ENCODE results near the gene AATK.

The AATK gene

GRCh38 chr17:81071761-81072741 lies 94.0 kb downstream of the AATK start:
- DNase-seq (ENCODE audit: low spot score): no peak

DNA sequence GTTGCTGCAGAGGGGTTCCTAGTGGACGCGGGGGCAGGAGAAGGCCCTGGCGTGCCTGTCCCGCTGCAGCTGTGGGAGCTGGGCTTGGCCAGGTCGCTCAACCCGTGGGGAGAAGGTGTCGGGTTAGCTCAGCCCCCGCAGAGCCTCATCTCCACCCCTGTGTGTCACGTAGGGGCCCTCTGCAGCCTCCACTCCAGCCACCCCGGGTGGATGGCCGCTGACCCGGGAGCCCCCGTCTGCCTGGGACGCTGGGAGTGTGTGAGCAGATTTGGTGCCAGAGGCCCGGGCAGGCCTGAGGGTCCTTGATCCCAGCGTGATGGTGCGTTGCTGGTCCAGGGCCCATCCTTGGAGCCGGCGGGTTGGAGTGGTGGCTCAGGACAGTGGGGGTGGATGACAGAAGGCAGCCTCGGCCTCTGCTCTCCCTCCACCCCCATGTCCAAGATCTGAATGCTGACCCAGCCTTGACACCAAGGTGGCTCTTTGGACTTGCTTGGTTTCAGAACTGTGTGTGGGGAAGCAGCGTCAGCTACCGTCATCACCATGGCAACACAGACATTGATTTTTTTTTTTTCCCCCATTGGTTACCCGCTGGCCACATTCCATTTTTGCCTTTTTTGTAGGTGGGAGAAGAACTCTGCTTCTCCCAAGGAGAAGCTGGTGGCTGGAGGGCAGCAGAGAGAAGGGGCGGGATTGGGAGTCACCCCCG lies 95.3 kb downstream of the AATK start:
- DNase-seq (ENCODE audit: low spot score): no peak

DNA sequence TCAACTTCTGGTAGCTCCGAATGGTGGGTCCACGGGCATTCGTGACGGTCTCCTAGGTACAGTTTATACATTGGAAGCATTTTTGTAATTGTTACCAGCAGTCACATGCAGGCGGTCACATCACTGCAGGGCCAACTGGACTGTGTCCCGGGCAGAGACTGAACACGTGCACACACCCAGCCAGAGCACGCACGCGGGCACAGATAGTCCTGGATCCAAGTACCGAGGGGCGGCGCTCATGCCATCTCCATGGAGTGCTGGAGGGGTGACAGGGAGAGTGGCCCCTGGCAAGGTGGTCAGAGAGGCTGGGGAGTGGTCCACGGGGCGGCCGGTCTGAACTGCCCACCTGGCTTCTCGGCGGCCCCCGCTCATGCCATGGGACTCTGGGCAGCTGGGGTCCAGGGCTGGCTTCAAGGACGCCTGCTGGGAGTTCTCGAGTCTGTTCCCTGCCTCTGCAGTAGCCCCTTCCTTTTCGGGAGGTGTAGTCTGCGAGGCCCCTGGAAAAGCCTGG lies 96.8 kb downstream of the AATK start:
- no peak for DNase-seq (ENCODE audit: low spot score)

GRCh38 chr17:81068411-81069134 lies 97.4 kb downstream of the AATK start:
- DNase-seq (ENCODE audit: low spot score): no peak

GRCh38 chr17:81067391-81067811 lies 98.6 kb downstream of the AATK start:
- no peak for DNase-seq (ENCODE audit: low spot score)

Data from Ammon's horn (tissue), 1 donor.